KBM-7 (cell line): ENCODE data around the gene CDKL1.
A peak's percentile ranks its signal among the peaks of the same experiment; 100 is the strongest.
"Not testable (repeated sequence)": the region's sequence is repeated elsewhere in the genome, so short reads cannot be mapped to it uniquely, and the experiment has no call there.

ENCODE experiments used
- DNase-seq: peaks from one replicate; pipeline ENCODE4 v3.0.0-alpha.2; 2015
- in situ Hi-C: fragments of 300-500 bp; cut with MboI; formaldehyde crosslinking; loops from 2 replicates; pipeline ENCODE4 v1.14.3; 2020; ENCODE audit warnings: low sequenced_read_pairs, low pct_unique_long_range_greater_than_20kb, mixed read lengths

The CDKL1 gene

DNA sequence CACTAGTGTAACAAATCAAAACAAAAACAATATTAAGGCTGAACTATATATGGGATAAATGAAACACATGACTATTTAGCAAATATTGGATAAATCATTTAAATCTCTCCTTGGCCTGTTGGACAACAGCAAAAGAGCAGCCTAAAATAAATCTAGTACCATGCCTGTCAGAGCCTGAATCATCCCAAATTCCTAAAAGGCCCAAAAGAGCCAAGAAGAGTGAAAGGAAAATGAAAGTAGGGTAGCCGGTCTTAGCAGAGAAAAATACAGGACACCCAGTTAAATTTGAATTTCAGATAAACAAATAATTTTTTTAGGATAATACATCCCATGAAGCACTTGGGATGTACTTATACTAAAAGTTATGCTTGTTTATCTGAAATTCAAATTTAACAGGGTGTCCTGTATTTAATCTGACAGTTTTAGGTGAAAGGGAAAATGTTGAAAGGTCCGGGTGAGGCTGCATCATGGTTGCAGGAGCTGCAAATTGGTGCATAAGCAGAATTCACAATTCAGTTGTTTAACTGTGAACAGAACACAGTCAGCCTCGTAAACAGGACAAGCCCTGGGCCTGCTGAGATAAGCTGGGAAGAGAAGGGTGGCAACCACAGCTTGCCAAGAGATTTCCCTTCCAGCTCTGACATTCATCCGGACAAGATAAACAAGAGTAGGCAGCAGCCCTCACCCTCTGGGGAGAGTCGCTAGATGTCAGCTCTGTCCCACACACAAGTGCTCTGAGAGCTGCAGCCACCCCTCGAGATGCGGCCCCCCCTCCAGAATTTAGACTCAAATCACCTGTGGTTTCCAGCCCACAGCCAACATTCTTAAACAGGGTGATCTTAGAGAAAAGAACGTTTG lies 54.2 kb downstream of the CDKL1 start:
- in situ Hi-C loops, result loop anchor here (25.0 kb wide), 1 partner anchor 195 kb away; the partner anchor contains the start of gene MAP4K5
- peak; percentile 83 for DNase-seq

DNA sequence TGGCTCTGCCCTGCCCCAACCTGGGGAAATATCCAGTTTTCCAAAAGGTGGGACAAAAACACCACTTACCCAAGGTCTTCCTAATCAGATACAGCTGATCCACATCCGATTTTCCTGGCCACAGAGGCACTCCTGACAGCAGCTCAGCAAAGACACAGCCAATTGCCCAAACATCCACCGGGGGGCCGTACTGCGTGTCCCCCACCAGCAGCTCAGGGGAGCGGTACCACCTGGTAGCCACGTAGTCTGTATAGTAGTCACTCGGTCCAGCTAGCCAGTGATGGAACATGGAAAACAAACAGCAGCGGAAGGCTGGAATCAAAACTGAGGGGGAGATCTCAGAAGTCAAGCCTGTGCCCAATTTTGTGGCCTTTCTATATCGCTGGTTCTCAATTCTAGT lies 55.7 kb downstream of the CDKL1 start:
- no peak for DNase-seq
- in situ Hi-C loops, result loop anchor here (25.0 kb wide), 1 partner anchor 196 kb away; the partner anchor contains the start of gene MAP4K5

DNA sequence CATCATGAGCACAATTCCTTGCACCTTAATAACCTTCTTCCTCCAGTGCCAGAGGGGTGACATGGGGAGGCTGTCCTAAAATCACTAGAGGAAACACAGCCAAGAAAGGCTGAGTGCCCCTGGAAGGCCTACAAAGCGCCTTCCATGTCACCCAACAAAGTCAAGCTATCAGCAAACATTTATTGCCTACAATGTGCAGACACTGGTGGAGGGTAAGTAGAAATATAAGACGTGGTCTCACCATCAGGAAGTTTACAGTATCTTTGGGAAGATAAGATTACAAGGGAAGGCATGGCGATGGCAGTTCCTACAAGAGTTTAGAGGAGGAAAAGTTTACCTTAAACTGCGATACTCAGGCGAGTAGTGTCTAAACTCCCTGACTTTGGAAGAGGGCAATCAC lies 56.6 kb downstream of the CDKL1 start:
- DNase-seq, result no peak
- in situ Hi-C loops, result loop anchor here (25.0 kb wide), 1 partner anchor 197 kb away; the partner anchor contains the start of gene MAP4K5

DNA sequence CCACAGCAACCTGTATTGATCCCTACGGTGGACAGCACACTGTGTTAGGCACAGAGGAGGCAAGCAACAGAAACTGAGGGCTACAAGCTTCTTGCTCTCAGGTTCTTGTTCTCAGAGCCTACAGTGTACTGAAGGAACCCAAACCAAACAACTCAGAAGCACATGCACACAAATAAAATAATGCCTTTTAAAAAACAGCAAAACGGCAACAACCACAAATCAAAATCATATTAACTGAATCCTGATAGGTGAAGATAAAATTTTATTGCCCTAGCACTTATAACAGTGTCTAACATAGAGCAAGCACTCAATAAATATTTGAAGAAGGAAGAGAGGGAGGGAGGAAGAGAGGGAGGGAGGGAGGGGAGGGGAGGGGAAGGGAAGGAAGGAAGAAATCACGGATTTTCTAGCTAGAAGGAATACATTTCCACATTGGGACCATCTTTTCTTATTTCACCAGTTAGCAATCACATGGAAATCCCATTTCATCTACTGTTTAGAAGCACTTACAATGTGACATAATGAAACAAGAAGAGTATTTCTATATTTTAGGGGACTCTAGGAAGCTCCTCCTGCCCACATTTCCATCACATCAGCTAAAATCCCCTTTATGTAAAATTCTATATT lies 57.4 kb downstream of the CDKL1 start:
- no peak for DNase-seq
- in situ Hi-C loops, result loop anchor here (25.0 kb wide), 1 partner anchor 198 kb away; the partner anchor contains the start of gene MAP4K5

DNA sequence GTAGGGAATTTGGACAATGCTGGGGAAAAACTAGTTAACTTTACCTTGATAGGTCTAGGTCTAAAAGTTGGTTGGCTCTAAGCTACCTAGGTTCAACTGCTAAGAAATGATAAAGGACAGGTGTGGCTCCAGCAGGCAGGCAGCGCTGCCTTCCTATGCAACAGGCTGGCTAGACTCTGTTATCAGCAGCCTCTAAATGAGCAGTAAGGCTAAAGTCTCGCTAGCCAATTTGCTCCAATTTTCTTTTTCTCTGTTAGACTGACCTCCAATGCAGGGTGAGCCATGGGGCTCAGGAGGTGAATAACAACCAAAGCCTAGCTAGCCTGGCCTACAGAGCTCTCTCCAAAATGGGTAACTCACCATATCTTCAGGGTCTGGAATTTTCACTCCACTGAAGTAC lies 58.1 kb downstream of the CDKL1 start:
- in situ Hi-C loops, result loop anchor here (25.0 kb wide), 1 partner anchor 199 kb away; the partner anchor contains the start of gene MAP4K5
- DNase-seq, result no peak

DNA sequence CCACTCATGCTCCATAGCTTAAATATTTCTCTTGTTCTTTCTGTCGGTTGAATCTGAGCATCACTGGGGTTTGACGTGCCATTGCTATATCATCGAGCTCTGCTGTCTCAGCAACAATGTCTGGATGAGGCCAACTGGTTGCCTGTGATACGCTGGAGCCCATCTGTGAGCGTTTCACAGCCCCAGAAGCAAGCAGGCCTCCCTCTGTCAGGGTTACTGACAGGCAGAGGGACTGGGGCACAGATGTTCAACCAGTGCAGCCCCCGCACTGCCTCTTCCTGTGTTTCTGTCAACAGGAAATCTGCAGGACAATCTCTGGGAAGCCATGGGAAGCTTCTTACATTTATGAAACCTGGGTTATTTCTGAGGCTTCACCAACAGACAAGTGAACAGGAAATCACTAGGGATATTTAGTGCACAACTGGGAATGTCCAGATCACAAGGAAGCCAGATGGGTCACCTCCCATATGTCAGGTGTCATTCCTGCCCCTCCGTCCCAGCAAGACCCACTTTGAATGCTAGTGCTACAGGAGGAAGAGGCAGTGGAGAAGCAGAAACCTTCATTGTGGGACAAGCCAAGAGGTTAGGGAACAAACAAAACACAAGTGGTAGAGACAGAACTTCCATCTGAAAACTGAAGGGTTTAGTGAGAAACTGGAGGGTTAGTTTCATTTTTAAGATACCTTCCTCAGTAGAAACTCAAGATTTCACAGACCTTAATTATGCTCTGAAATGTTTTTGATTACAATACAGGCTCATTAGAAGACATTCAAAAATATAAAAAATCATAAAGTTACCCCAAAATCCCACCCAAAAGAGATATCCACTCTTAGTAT lies 60.5 kb downstream of the CDKL1 start:
- in situ Hi-C loops, result loop anchor here (25.0 kb wide), 1 partner anchor 201 kb away; the partner anchor contains the start of gene MAP4K5
- peak; percentile 90 for DNase-seq

DNA sequence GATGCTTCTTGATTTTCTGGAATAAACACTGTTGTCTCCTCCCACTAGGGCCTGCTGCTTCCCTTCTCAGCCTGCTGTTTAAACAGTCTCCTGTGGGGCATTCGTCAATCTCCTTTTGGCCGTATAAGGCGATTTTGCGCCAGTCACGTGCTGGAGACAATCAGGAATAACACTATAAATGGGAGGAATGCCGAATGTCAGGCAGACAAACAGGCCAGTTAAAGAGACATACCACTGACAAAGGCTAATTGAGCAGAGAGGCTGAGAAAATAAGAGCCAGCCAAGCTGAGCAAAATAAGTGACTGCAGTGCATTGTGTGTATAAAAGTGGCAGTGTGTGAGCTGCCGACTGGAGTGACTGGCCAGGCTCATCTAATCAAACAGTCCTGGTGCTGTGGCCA lies 61.3 kb downstream of the CDKL1 start:
- DNase-seq, result no peak
- in situ Hi-C loops, result loop anchor here (25.0 kb wide), 1 partner anchor 202 kb away; the partner anchor contains the start of gene MAP4K5

DNA sequence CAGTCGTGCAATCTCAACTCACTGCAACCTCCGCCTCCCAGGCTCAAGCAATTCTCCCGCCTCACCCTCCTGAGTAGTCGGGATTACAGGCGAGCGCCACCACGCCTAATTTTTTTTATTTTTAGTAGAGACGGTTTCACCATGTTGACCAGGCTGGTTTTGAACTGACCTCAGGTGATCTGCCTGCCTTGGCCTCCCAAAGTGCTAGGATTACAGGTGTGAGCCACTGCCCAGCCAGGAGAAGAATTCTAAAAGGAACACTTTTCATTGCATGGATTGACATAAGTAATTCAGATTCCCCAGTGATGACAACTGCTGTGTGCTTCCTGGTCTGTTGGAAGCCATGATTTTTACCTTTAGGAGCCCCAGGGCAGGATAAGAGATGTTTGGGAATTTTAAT lies 62.5 kb downstream of the CDKL1 start:
- DNase-seq, result no peak
- in situ Hi-C loops, result loop anchor here (25.0 kb wide), 1 partner anchor 203 kb away; the partner anchor contains the start of gene MAP4K5

DNA sequence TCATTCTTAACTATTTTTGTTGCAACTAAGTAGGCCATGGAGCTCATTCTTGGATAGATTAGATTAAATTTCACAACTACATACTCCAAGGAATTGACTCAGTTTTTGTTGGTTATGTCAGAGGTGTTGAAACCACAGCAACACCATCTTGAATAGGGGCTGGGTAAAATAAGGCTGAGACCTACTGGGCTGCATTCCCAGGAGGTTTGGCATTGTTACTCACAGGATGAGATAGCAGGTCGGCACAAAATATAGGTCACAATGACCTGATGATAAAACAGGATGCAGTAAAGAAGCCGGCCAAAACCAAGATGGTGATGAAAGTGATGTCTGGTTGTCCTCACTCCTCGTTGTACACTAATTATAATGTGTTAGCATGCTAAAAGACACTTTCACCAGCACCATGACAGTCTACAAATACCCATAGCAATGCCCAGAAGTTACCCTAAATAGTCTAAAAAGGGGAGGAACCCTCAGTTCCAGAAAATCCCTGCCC lies 63.6 kb downstream of the CDKL1 start:
- no peak for DNase-seq
- in situ Hi-C loops, result loop anchor here (25.0 kb wide), 1 partner anchor 204 kb away; the partner anchor contains the start of gene MAP4K5

DNA sequence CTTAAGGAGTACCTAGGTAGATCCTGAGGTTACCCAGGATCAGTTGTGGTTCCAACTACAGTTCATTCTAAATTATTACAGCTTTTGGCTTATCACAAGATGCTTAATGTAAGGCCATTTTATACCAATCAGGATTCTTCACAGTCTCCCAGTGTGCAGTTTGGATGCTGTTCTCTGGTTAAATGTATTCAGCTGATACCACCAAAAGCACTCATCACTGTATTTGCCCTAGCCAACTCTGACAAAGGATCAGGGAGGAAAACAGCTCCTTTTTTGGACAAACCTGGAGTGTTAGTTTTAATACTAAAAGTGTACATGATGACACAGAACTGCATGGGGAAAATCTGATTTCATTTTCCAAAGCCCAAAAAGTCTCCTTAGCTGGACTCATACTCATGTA lies 65.1 kb downstream of the CDKL1 start:
- in situ Hi-C loops, result loop anchor here (25.0 kb wide), 1 partner anchor 206 kb away; the partner anchor contains the start of gene MAP4K5
- no peak for DNase-seq

DNA sequence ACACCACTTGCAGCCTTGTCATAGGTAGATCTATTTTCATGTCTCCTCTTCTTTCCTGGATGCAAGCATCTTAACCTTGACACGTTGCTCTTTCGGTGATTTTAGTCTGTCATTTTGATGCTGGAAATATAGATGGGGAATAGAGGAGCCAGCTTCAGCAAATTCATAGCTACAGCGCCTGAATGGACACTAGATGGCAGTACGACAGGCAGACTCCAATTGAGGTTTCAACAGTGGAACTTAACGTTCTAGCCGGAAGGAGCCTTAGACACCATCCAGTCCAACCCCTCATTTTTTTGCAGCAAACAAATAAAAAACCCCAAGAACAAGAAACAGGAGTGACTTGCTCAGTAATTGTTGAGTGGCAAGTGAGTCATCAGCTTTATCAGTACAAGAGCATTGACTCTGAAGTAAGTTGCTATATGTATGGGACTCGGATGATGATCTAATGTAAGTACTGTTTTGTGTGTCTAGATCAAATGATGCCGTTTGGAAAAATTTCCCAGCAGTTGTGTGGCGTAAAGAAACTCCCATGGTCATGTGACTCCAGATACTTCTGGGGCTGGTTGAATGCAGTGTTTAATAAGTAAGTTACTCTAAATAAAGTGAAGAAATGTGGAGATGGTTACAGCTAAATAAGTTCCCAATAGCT lies 75.5 kb downstream of the CDKL1 start:
- peak; percentile 84 for DNase-seq
- in situ Hi-C loops, result no loop called here

DNA sequence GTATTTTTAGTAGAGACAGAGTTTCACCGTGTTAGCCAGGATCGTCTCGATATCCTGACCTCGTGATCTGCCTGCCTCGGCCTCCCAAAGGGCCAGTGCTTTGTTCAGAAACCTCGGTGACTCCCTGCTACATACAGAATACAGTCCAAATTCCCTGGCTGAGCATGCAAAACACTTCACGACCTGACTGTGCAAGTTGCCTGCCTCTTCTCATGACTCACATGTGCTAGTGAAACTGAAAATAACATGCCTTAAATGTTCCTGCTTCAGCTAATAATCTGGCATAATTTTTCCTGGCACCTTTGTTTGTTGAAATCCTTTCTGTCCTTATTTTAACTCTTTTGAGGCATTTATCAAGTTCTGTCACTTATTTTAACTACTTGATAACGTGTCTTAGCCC lies 76.4 kb downstream of the CDKL1 start:
- in situ Hi-C loops, result no loop called here
- no peak for DNase-seq

DNA sequence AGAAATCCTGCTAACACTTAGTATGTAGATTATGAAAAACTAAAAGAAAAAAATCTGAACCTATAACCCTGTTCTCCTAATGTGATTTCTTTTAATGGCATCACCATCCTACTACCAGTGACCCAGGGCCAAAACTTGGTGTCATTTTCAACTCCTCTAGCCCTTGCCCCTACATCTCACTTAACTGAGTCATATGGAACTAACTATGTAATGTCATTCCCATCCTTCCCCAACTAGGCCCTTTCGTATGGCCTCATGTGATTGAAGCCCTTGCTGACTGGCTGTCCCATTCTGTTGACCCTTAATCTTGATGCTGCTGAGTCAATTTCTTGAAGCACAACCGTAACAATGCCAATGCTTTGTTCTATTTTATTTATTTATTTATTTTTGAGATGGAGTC lies 77.0 kb downstream of the CDKL1 start:
- DNase-seq, result no peak
- in situ Hi-C loops, result no loop called here

DNA sequence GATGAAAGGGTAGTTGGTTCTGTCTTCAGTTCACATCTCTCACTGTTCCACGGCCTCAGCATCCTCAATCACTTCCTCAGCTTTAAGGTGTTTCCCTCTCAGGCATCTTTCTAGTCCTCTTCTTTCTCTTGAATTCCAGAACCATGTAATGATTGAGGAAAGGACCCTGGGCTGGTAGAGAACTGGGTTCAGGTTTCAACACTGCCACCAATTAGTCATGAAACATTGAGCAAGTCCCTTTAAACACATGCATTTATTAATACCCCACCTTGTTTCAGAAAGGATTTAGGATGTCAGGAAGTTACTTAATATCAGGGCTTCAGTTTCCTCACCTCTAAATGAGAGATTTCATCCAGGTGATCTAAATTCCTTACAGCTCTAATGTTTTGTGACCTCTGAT lies 77.4 kb downstream of the CDKL1 start:
- no peak for DNase-seq
- in situ Hi-C loops, result no loop called here

DNA sequence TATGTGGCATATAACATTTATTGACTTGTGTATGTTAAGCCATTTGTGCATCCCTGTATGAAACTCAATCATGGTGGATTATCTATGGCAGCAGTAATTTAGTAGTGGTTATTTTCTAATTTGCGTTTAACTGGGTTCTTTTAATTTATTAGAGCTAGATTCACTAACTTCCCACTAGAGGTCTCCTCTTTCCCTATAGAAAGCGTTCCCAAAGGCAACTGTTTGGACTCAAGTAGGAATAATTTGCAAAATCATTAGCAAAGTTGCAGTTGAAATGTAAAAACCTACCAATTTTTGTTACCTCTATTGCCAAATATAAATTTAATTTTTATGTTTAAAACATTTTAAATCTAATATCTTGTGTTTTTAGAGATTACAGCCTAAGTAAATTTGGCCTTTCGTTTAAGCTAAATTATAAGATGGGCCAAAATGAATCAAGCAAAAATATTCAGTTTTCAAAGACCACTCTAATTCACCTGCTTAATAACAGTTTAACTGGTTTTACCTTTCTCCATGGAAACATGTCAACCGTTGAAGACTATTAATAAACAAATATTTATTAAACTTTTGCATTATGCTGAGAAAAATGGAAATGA lies 78.6 kb downstream of the CDKL1 start:
- peak; percentile 37 for DNase-seq
- in situ Hi-C loops, result no loop called here

DNA sequence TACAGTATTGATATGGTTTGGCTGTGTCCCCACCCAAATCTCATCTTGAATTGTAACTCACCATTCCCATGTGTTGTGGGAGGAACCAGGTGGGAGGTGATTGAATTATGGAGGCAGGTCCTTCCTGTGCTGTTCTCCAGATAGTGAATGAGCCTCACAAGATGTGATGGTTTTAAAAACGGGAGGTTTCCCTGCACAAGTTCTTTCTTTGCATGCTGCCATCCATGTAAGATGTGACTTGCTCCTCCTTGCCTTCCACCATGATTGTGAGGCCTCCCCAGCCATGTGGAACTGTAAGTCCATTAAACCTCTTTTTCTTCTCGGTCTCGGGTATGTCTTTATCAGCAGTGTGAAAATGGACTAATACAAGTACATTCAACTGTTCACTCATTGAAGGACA lies 82.6 kb downstream of the CDKL1 start:
- DNase-seq, in situ Hi-C loops: not testable (repeated sequence)

DNA sequence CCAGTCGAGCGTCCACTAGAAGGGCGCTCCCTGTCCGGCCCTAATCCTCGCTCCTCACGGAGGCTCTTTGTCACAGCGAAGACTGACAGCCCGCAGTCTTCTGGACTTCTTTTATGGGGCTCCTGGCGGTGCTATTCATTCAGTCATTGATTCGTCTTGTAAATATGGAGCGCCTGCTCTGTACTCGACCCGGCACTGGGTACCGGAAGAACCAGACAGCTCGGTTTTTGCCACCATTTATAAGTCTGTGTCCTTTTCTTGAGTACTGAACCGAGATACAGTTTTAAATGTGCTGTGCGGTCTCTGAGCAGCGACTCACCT lies 84.0 kb downstream of the CDKL1 start:
- in situ Hi-C loops, result no loop called here
- no peak for DNase-seq

DNA sequence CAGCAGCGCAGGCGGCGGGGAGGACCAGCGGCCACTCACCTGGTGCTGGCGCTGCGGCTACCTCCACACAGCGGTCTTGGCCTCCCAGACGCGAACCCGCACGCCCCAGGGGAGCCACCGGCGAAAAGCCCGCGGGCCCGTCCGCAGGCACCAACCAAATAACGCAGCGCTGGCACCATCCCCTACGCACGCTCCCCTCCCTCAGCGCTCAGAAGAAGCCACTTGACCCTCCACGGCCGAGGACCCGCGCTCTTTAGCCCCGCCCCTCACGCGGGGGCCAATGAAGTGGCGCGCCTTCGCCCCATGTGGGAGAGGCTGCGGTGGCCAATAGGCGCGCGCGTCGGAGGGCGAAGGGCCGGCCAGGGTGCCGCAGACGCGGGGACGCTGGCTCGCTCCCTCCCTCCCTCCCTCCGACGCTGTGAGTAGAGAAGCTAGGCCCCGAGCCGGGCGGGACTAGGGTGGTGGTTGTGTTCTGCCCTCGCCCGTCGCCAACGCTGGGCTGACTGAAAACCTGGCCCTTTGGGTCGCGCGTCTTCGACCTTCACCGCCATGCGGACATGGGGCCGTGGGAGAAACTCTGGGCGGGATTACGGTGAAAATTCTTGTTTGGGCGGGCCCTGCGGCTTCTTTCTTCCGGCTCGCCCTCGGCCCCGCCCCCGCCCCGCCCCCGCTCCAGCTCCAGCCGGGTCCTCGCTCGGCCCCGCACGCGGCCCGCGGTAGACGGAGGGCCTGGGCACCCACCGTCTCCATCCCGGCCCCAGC lies 84.5 kb downstream of the CDKL1 start, which contains the start of the genes DMAC2L and L2HGDH:
DMAC2L (plus strand) TSS at position 353 of the 762 bp plus-strand sequence. CDS start 9,164 bp downstream, outside the sequence.
L2HGDH (minus strand) TSS at position 258 of the 762 bp plus-strand sequence; CDS start at position 179, 79 bp downstream.
- in situ Hi-C loops, result no loop called here
- peak; percentile 96 for DNase-seq
